Lung (tissue), 12 donors: ENCODE data around the gene PRODH2. TPM values are rescaled to one million over a fixed set of nuclear protein-coding genes. Genes with fewer than 3 reads are reported as not detected.

ENCODE experiments used
- ATAC-seq: fragments of 200-7000 bp; cut with Tn5 transposase; one replicate; pipeline ENCODE4 v1.9.1; 2020; ENCODE audit warnings: moderate number of reproducible peaks; ENCODE audit not compliant: insufficient read depth, low FRiP score
- DNase-seq, 3 donors: peaks; one replicate each; pipeline ENCODE4 v3.0.0-alpha.2; 2013 to 2017
- H3K27ac ChIP-seq, 2 donors: one replicate each; pipeline ENCODE4 v1.5.1; 2013; ENCODE audit warnings: mild to moderate bottlenecking in 2 of 2, moderate library complexity in 2 of 2, control low read depth in 1 of 2, inconsistent platforms in 1 of 2, low read depth in 1 of 2, low read length in 1 of 2
- H3K27me3 ChIP-seq, 3 donors: one replicate each; pipeline ENCODE4 v1.5.1; 2013; ENCODE audit warnings: low read length in 2 of 3; ENCODE audit not compliant: control insufficient read depth in 3 of 3, insufficient read depth in 3 of 3
- H3K36me3 ChIP-seq, 4 donors: one replicate each; pipeline ENCODE4 v1.5.1; 2013; ENCODE audit warnings: low read length in 4 of 4, mild to moderate bottlenecking in 1 of 4, moderate library complexity in 1 of 4; ENCODE audit not compliant: control insufficient read depth in 4 of 4, insufficient read depth in 4 of 4
- H3K4me1 ChIP-seq, 5 donors: one replicate each; pipeline ENCODE4 v1.5.1; 2013; ENCODE audit warnings: low read length in 5 of 5, mild to moderate bottlenecking in 2 of 5, moderate library complexity in 1 of 5; ENCODE audit not compliant: control insufficient read depth in 5 of 5, insufficient read depth in 5 of 5
- H3K4me3 ChIP-seq: one replicate; pipeline ENCODE4 v1.5.1; 2013; ENCODE audit warnings: mild to moderate bottlenecking, control low read depth, moderate library complexity
- H3K9ac ChIP-seq, 2 donors: one replicate each; pipeline ENCODE4 v1.5.1; 2013; ENCODE audit warnings: low read length in 2 of 2, control low read depth in 1 of 2; ENCODE audit not compliant: insufficient read depth in 1 of 2
- H3K9me3 ChIP-seq, 4 donors: one replicate each; pipeline ENCODE4 v1.5.1; 2013; ENCODE audit warnings: low read length in 3 of 4, mild to moderate bottlenecking in 1 of 4, moderate library complexity in 1 of 4; ENCODE audit not compliant: control insufficient read depth in 4 of 4, insufficient read depth in 3 of 4
- CTCF ChIP-seq: IDR thresholded peaks from 2 replicates; pipeline ENCODE4 v1.5.1; 2012; ENCODE audit warnings: mild to moderate bottlenecking; ENCODE audit errors: control extremely low read depth, extremely low read depth
- WGBS, 2 donors: extraction: QIAGEN DNeasy Blood & Tissue Kit; methylation state at CpG; one replicate each; pipeline ENCODE4 v1.1.7; 2013; 5-methylcytosine and 5-hydroxymethylcytosine counted together
- polyA plus RNA-seq, 2 donors: library from polyadenylated mRNA; stranded (reverse); fragments of 200-250 nt; gene quantifications; one replicate each; pipeline ENCODE4 v1.2.1, GENCODE V29; 2013
- total RNA-seq, 2 donors: library from RNA; depleted of rRNA in 1 of 2; stranded (reverse); fragments of >200 nt in 1 of 2; gene quantifications; one replicate each; pipeline ENCODE4 v1.2.1, GENCODE V29; 2014 to 2021
- donor health status: control.
- donor health status: control.
- donor health status: Bipolar disorder and iron deficiency.
- donor health status: healthy.
- donor health status: DM: yes; HTN: yes; CAD: no.

Gene PRODH2
- total and polyA plus RNA-seq, 4 donors, result not detected

GRCh38 chr19:35833972-35834371 lies 21.3 kb upstream of the PRODH2 start:
- Histone ChIP-seq H3K4me1 (no peaks in the 10 kb centered on the region), H3K27ac (no peak overlapping the region), H3K9me3 (peaks cover 0 to 4% (median under 1%) of the 10 kb centered on the region in 4 donors), H3K36me3 (no peaks in the 10 kb centered on the region), H3K9ac (no peak overlapping the region), H3K27me3 (no peaks in the 10 kb centered on the region), H3K4me3 (no peak overlapping the region)
- 55 to 61% methylated on average over 7 of the region's 7 CpGs for WGBS, 2 donors
- TF ChIP-seq CTCF, result no peak
- no peak for ATAC-seq
- DNase-seq, result no peak

DNA sequence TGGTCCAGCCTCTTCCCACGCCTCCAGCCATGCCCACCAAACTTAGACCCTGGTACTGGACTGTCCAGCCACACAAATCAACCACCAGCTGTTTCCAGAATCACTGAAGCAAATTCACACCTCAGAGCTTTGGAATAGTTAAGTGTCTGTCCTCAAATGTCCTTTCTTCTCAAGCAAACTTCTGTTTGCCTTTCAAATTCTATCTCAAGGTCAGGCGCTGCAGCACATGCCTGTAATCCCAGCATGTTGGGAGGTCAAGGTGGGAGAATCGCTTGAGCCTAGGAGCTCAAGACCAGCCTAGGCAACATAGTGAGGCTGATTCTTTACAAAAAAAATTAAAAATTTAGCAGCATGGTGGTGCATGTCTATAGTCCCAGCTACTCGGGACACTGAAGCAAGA lies 19.4 kb upstream of the PRODH2 start:
- no peak overlapping the region for H3K9ac ChIP-seq
- H3K27ac ChIP-seq, result no peak overlapping the region
- H3K4me3 ChIP-seq, result no peak overlapping the region
- H3K27me3 ChIP-seq, result no peaks in the 10 kb centered on the region
- no peak for DNase-seq
- peaks cover 0 to 4% (median 0%) of the 10 kb centered on the region in 4 donors for H3K9me3 ChIP-seq
- TF ChIP-seq CTCF, result no peak
- H3K36me3 ChIP-seq, result no peaks in the 10 kb centered on the region
- H3K4me1 ChIP-seq, result no peaks in the 10 kb centered on the region
- WGBS, 2 donors, result 74 to 85% methylated on average over 4 of the region's 4 CpGs
- no peak for ATAC-seq

DNA sequence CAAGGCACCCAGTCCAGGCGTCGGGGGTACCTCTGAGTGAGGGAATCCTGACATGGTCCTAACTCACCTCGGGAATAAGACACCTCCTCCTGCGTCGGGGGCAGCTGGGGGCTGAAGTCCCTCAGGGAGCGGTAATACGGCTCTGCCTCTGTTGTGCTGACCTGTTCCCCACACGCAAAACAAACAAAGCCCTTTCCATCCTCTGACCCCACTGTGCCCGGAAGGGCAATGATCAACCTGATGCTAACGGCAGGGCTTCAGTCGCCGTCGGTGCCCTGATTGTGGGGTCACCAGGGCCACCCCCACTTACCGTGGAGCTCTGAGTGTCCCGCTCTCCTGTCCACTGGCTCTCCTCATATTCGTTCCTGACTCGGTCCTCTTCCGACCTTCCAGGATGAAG lies 18.3 kb upstream of the PRODH2 start:
- H3K9ac ChIP-seq, result no peak overlapping the region
- peaks cover 0 to 4% (median 0%) of the 10 kb centered on the region in 4 donors for H3K9me3 ChIP-seq
- no peak for ATAC-seq
- TF ChIP-seq CTCF, result no peak
- 74 to 84% methylated on average over 18 of the region's 18 CpGs for WGBS, 2 donors
- no peaks in the 10 kb centered on the region for H3K36me3 ChIP-seq
- no peak overlapping the region for H3K4me3 ChIP-seq
- H3K27me3 ChIP-seq, result no peaks in the 10 kb centered on the region
- no peak overlapping the region for H3K27ac ChIP-seq
- no peaks in the 10 kb centered on the region for H3K4me1 ChIP-seq
- no peak for DNase-seq

DNA sequence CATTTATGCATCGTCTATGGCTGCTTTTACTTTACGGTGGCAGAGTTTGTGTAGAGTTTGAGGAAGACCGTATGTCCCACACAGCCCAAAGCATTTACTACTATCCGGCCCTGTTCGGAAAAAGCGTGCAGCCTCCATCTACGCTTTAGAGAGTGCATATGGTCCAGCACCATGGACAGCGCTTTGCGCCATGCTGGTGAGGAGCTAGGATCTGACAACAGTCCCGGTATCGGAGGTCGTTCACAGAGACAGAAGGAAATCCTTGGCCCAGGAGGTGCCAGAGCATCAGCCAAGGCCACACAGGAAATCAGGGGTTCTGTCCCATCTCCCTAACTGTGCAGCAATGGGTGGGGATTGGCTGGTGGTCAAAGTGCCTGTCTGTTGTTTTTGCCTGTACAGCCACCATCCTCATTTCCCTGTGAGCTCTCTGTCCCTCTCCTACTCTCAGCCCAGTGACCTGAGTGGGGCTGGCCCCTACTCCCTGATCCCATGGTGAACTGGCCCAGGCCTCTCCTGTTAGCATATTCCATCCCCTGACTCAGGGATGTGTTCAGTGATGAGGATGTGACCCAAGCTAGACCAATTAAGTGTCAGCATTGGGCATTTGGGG lies 16.2 kb upstream of the PRODH2 start:
- DNase-seq, result peak; percentile 80 to 90 (median 84)
- no peak overlapping the region for H3K4me3 ChIP-seq
- H3K9me3 ChIP-seq, result peaks cover 0 to 4% (median 0%) of the 10 kb centered on the region in 4 donors
- H3K4me1 ChIP-seq, result no peaks in the 10 kb centered on the region
- H3K9ac ChIP-seq, result no peak overlapping the region
- 10% methylated on average over 12 of the region's 12 CpGs for WGBS, 2 donors
- H3K36me3 ChIP-seq, result no peaks in the 10 kb centered on the region
- ATAC-seq, result no peak
- no peak overlapping the region for H3K27ac ChIP-seq
- no peaks in the 10 kb centered on the region for H3K27me3 ChIP-seq
- TF ChIP-seq CTCF, result no peak
